Left lung (tissue), 10 donors: ENCODE measurements around the gene TYMP. TPM values are rescaled to one million over a fixed set of nuclear protein-coding genes. Genes with fewer than 3 reads are reported as not detected.

Source experiments
- ATAC-seq: fragments of 200-7000 bp; cut with Tn5 transposase; one replicate; pipeline ENCODE4 v1.9.1; 2020; ENCODE audit warnings: moderate library complexity
- DNase-seq, 4 donors: peaks; one replicate each; pipeline ENCODE4 v3.0.0-alpha.2; 2013 to 2020
- H3K27ac ChIP-seq, 2 donors: fragments of 200-600 bp; sonication (generic) in 1 of 2; one replicate each; pipeline versions ENCODE4 v1.5.0 to v1.8.0; 2020 to 2021
- H3K27me3 ChIP-seq, 2 donors: fragments of 200-600 bp; sonication (generic) in 1 of 2; one replicate each; pipeline versions ENCODE4 v1.5.0 to v1.8.0; 2020 to 2021
- H3K36me3 ChIP-seq, 2 donors: fragments of 200-600 bp; sonication (generic) in 1 of 2; one replicate each; pipeline versions ENCODE4 v1.5.0 to v1.8.0; 2020 to 2021
- H3K4me1 ChIP-seq, 2 donors: fragments of 200-600 bp; one replicate each; pipeline ENCODE4 v1.8.0; 2021
- H3K4me3 ChIP-seq, 2 donors: fragments of 200-600 bp; sonication (generic) in 1 of 2; one replicate each; pipeline versions ENCODE4 v1.5.0 to v1.8.0; 2020 to 2021; ENCODE audit warnings: mild to moderate bottlenecking in 1 of 2
- H3K9me3 ChIP-seq, 2 donors: fragments of 200-600 bp; sonication (generic) in 1 of 2; one replicate each; pipeline versions ENCODE4 v1.5.0 to v1.8.0; 2020 to 2021
- CTCF ChIP-seq, 2 donors: fragments of 200-600 bp; sonication (generic) in 1 of 2; IDR thresholded peaks; one replicate each; pipeline versions ENCODE4 v1.5.0 to v1.8.0; 2021; ENCODE audit warnings: antibody characterized with exemption in 2 of 2
- intact Hi-C, 2 donors: fragments of 100-400 bp; cut with DNase I; formaldehyde crosslinking; loops; one replicate each; pipeline versions ENCODE4 v1.11.2 to v1.14.2; 2022
- polyA plus RNA-seq, 6 donors: library from polyadenylated mRNA; unstranded; fragments of 120-200 nt; gene quantifications; one replicate each; pipeline ENCODE4 v1.2.1, GENCODE V29; 2013; ENCODE audit not compliant: insufficient read length in 6 of 6
- total RNA-seq, 2 donors: library from RNA; stranded (reverse); fragmentation: NEBNext Ultra II Directional; extraction: Animal tissue kit (Norgen Biotek cat#: 25700); gene quantifications; one replicate each; pipeline ENCODE4 v1.2.1, GENCODE V29; 2021
- donor health status: DM: no; HTN: yes; CAD: no.
- donor health status: DM: no; HTN: no; CAD: no.

TYMP gene
- total and polyA plus RNA-seq, 8 donors, result 2.6 to 256 (median 3.7) TPM

GRCh38 chr22:50577697-50577986 lies 47.8 kb upstream of the TYMP start:
- no peak for DNase-seq
- Histone ChIP-seq H3K27me3 (peaks cover 0 to 5% of the 10 kb centered on the region in 2 donors), H3K36me3 (peaks cover 0 to 41% of the 10 kb centered on the region in 2 donors), H3K9me3 (no peaks in the 10 kb centered on the region), H3K4me1 (peaks cover 10 to 29% of the 10 kb centered on the region in 2 donors), H3K27ac (no peak overlapping the region), H3K4me3 (no peak overlapping the region)
- ATAC-seq, result no peak
- TF ChIP-seq CTCF (IDR thresholded peaks at IDR 0.05), result no peak
- intact Hi-C loops, result no loop called here

- ATAC-seq, result no peak
- Histone ChIP-seq H3K4me3 (no peak overlapping the region), H3K36me3 (peaks cover 0 to 47% of the 10 kb centered on the region in 2 donors), H3K27ac (no peak overlapping the region), H3K9me3 (no peaks in the 10 kb centered on the region), H3K4me1 (peaks cover 10 to 28% of the 10 kb centered on the region in 2 donors), H3K27me3 (peaks cover 0 to 5% of the 10 kb centered on the region in 2 donors)
- TF ChIP-seq CTCF (IDR thresholded peaks at IDR 0.05), result no peak
- intact Hi-C loops, result no loop called here
- DNase-seq, result no peak
These were observed 47.2 kb upstream of the TYMP start for GRCh38 chr22:50576806-50577696.

GRCh38 chr22:50576070-50576469 lies 46.3 kb upstream of the TYMP start:
- ATAC-seq, result peak; percentile 10
- Histone ChIP-seq H3K9me3 (no peaks in the 10 kb centered on the region), H3K4me1 (peaks cover 5 to 19% of the 10 kb centered on the region in 2 donors), H3K27ac (no peak overlapping the region), H3K36me3 (peaks cover 0 to 54% of the 10 kb centered on the region in 2 donors), H3K27me3 (peaks cover 0 to 5% of the 10 kb centered on the region in 2 donors), H3K4me3 (no peak overlapping the region)
- intact Hi-C loops, result no loop called here
- DNase-seq, result no peak
- no peak for TF ChIP-seq CTCF (IDR thresholded peaks at IDR 0.05)

- TF ChIP-seq CTCF (IDR thresholded peaks at IDR 0.05), result no peak
- Histone ChIP-seq H3K4me3 (no peak overlapping the region), H3K27me3 (peaks cover 0 to 5% of the 10 kb centered on the region in 2 donors), H3K36me3 (peaks cover 0 to 54% of the 10 kb centered on the region in 2 donors), H3K9me3 (no peaks in the 10 kb centered on the region), H3K4me1 (peaks cover 5 to 13% of the 10 kb centered on the region in 2 donors), H3K27ac (no peak overlapping the region)
- no peak for ATAC-seq
- intact Hi-C loops, result no loop called here
- no peak for DNase-seq
These were observed 45.7 kb upstream of the TYMP start for GRCh38 chr22:50575426-50575941.

- H3K9me3 ChIP-seq, result no peaks in the 10 kb centered on the region
- no peak for TF ChIP-seq CTCF (IDR thresholded peaks at IDR 0.05)
- peaks cover 0 to 5% of the 10 kb centered on the region in 2 donors for H3K27me3 ChIP-seq
- H3K27ac ChIP-seq, result no peak overlapping the region
- intact Hi-C loops, result no loop called here
- DNase-seq, result no peak
- ATAC-seq, result no peak
- H3K36me3 ChIP-seq, result peaks cover 0 to 57% of the 10 kb centered on the region in 2 donors
- H3K4me3 ChIP-seq, result no peak overlapping the region
- H3K4me1 ChIP-seq, result peaks cover 5 to 12% of the 10 kb centered on the region in 2 donors
These were observed 44.6 kb upstream of the TYMP start for GRCh38 chr22:50574383-50574755.
